Measurements from ENCODE around the gene CENATAC. TPM values are rescaled to one million over a fixed set of nuclear protein-coding genes. Genes with fewer than 3 reads are reported as not detected.
A peak's percentile ranks its signal among the peaks of the same experiment; 100 is the strongest.
"Not testable (repeated sequence)": the region's sequence is repeated elsewhere in the genome, so short reads cannot be mapped to it uniquely, and the experiment has no call there.

Gene CENATAC
- 19.6 and 24.9 TPM in 2 replicates for total RNA-seq (2014; rRNA removed; shearing (Covaris generic))
- polyA plus RNA-seq (2014; cell fraction: nucleus; rRNA removed): 125 and 207 TPM in 2 replicates

DNA sequence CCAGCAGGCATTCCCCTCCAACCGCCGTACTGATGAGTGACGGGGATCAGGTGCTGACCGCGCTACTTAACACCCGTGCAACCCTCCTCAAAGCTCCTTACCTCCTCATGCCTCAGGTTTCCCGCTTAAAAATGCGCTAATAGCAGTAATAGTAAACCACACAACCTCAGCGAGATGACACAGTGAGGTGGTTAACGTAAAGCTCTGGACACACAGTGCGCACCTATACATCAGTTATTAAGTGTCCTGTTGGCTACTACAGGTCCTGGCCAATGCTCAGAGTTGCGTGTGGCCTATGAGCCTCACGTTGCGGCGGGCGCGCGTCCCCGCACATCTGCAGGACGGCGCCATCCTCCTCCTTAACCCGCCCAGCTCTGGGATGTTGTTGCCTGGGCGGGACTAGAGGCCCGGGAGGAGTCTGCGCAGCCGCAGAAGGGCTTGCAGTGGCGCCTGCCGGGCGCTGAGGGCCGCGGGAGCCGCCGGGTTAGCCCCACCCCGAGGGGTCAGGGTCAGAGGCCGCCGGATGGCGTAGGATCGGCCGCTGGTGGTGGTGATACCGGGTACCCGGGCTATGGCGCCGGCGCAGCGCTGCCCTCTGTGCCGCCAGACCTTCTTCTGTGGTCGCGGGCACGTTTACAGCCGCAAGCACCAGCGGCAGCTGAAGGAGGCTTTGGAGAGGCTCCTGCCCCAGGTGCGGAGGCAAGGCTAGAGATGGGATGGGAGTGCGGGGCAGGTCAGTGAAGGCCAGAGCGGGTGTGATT, at the start of gene CENATAC:
TSS of gene CENATAC (plus strand) at position 512 of the 761 bp plus-strand sequence. CDS start at position 572, 60 bp downstream.
- DNase-seq (ENCODE audit: extremely low read depth, low read depth): peak; percentile 84

- DNase-seq (ENCODE audit: extremely low read depth, low read depth): no peak
These were observed 44.7 kb upstream of the CENATAC start for GRCh38 chr11:118953265-118953664.

GRCh38 chr11:118953976-118954375, 44.0 kb upstream of the CENATAC start:
- DNase-seq (ENCODE audit: extremely low read depth, low read depth): not testable (repeated sequence)

GRCh38 chr11:118956094-118956846, 41.7 kb upstream of the CENATAC start, which contains the start of gene UPK2:
Gene UPK2, plus strand, starts transcription at chr11:118956298. Its CDS starts 53 bp downstream, at chr11:118956351.
- DNase-seq (ENCODE audit: extremely low read depth, low read depth): peak; percentile 77

GRCh38 chr11:118956847-118957469, 41.0 kb upstream of the CENATAC start:
- no peak for DNase-seq (ENCODE audit: extremely low read depth, low read depth)

DNA sequence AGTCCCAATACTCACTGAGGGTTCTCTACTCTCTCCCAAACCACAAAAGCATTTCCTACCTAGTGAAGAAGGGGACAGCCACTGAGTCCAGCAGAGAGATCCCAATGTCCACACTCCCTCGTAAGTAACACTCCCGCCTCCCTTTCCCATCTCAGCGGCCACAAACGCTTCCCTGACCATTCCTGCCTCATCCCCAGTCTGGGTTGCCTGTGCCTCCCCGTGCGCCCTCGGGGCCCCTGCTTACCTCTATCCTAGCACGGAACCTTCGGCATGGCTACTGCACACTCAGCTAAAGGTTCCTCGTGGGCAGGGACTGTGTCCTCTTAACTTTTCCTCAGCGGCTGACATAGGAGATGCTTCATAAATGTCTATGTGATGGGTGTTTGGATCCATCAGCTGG, 40.4 kb upstream of the CENATAC start:
- DNase-seq (ENCODE audit: extremely low read depth, low read depth): no peak

DNA sequence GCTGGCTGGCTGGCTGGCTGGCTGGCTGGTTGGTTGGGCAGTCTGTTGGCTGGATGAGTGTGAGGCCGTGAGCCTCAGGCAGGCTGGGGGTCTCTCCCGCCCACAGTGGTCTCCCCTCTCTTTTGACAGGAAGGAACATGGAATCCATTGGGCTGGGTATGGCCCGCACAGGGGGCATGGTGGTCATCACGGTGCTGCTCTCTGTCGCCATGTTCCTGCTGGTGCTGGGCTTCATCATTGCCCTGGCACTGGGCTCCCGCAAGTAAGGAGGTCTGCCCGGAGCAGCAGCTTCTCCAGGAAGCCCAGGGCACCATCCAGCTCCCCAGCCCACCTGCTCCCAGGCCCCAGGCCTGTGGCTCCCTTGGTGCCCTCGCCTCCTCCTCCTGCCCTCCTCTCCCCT, 40.0 kb upstream of the CENATAC start:
- DNase-seq (ENCODE audit: extremely low read depth, low read depth): no peak

DNA sequence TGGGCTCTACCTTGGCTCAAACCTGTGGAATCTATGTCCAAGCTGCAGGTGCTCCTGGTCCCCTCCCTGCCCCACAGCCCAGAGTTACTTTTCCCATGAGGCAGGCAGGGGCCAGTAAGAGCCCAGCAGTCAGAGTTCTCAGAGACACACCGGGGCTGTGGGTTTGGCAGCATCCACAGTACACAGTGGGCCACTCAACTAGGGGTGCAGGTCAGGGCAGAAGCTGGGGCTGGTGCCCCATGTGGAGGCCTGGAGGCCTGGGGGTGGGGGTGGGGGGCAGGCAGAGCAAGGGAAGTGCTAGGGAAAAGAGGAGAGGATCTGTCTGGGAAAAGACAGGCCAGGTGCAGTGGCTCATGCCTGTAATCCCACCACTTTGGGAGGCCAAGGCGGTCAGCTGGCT, 39.4 kb upstream of the CENATAC start:
- DNase-seq (ENCODE audit: extremely low read depth, low read depth): no peak

- DNase-seq (ENCODE audit: extremely low read depth, low read depth): no peak
These were observed 36.7 kb upstream of the CENATAC start for GRCh38 chr11:118961189-118961588.

DNA sequence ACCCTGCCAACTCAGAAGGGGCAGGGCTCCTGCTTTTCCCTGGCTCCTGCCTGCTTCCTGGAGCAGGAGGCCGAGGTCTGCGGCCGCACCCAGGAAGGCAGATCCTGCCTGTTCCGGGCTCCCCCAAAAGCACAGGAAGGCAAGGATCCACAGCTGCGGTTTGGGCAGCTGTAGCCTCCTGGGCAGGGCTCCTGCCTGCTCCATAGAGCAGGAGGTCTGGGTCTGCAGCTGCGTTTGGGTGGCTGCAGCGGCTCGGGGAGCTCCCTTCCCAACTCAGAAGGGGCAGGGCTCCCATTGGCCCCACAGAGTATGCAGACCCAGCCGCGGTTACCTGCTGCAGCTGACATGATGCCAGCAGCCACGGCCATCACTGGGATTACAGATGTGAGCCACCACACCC, 36.3 kb upstream of the CENATAC start:
- DNase-seq (ENCODE audit: extremely low read depth, low read depth): no peak

DNA sequence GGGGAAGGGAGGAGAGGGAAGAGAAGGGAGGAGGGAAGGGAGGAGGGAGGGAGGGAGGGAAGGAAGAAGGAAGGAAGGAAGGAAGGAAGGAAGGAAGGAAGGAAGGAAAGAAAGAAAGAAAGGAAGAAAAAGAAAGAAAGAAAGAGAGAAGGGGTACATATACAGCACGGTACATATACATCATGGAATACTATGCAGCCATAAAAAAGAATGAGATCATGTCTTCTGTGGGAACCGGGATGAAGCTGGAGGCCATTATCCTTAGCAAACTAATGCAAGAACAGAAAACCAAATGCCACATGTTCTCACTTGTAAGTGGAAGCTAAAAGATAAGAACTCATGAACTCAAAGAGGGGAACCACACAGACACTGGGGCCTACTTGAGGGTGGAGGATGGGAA, 28.4 kb upstream of the CENATAC start:
- DNase-seq (ENCODE audit: extremely low read depth, low read depth): not testable (repeated sequence)

DNA sequence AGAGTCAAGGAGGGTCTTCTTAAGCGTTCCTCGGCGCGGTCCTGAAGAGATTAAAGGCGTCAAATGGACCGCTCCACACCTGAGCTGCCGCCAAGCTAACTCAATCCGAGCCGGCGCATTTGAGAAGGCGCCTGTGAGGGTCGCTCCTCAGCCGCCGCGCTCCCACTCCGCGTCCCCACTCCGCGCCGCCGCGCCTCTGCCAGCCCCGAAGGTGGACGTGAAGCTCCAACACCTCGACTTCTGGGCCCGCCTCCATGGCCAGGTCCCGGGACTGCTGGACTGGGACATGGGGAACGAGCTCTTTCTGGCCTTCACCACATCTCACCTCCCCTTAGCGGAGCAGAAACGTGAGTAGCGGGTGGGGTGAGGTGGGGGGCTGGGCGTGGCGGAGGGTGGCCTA, 26.3 kb upstream of the CENATAC start, which contains the start of gene FOXR1:
TSS of gene FOXR1 (plus strand) at position 116 of the 400 bp plus-strand sequence. CDS start at position 287, 171 bp downstream.
- no peak for DNase-seq (ENCODE audit: extremely low read depth, low read depth)

DNA sequence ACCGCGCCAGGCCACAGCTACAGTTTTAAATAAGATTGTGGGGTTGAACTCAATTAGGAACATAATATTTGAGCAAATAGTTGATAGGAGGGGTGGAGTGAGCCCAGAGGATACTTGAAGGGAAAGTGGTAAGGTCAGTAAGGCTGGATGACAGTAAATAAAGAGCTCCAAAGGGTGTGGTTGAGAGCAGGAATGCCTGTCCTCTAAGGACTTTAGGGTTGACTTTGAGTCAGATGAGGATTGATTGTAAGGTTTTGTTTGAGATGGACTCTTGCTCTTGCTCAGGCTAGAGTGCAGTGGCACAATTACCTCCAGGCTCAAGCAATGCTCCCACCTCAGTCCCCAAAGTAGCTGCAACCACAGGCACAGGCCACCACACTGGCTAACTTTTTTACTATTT, 24.0 kb upstream of the CENATAC start:
- no peak for DNase-seq (ENCODE audit: extremely low read depth, low read depth)

DNA sequence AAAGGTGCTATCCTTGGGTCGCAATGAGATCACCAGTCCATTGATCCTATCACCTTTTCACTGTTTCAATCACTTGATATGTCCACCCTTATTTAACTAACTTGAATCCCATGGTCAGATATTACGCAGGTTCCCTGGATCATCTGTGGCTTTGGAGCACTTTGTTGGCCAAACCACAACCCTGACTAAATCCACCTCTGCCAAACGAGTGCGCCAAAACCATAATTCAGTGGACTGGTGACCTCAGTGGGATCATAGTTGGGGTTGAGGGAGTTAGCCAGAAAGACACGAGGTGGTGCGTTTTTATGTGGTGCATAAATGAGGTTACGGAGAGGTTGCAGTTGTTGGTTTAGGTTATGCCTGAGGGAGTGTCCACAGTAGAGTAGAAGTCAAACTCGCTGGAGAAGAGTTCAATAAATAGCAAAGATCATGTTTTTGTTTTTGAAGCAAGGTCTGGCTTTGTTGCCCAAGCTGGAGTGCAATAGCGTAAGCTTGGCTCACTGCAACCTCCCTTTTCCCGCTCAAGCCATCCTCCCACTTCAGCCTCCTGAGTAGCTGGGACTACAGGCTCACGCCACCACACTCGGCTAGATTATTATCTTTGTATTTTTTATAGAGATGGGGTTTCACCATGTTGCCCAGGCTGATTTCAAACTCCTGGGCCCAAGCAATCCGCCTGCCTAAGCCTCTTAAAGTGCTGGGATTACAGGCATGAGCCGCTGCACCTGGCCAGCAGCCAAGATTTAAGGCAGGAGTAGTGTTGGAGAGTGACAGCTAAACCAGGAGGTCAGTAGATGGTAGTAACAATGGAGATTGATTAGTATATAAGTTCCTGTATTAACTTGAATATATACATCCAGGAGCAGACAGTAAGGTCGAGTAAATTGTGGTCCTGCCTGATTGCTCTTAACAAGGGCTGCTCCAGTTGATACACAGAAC, 21.9 kb upstream of the CENATAC start:
- DNase-seq (ENCODE audit: extremely low read depth, low read depth): no peak

- no peak for DNase-seq (ENCODE audit: extremely low read depth, low read depth)
These were observed 18.5 kb upstream of the CENATAC start for GRCh38 chr11:118979434-118979833.

DNA sequence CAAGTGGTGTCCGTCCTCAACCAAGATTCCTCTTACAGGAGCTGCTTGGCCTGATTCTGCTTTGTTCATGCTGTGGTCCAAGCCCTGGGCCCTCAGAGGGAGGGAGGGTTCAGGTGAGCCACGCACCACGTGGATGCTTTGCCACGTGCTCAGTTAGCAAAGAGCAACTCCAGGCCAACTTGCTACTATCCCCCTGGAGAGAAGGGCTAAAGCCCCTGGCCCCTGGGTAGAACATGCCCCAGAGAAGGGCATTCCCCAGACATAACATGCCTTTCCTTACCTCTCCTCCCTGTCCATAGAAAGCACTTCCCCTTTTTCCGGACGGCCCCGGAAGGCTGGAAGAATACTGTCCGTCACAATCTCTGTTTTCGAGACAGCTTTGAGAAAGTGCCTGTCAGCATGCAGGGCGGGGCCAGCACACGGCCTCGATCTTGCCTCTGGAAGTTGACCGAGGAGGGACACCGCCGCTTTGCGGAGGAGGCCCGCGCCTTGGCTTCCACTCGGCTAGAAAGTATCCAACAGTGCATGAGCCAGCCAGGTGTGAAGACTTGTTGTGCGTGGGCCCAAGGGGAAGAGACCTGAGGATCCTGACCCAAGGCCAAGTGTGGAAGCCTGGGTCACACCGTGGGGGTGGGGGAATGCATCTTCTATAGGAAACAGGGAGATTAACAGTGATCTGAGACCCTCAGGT, 17.6 kb upstream of the CENATAC start:
- no peak for DNase-seq (ENCODE audit: extremely low read depth, low read depth)

DNA sequence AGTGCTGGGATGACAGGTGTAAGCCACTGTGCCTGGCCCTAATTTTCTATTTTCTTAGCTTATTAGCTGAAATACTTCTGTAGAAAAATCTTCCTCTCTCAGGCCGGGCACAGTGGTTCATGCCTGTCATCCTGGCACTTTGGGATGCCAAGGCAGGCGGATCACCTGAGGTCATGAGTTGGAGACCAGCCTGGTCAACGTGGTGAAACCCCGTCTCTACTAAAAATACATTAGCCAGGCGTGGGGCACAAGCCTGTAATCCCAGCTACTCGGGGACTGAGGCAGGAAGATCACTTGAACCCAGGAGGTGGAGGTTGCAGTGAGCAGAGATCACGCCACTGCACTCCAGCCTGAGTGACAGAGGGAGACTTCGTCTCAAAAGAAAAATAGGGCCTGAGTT, 13.6 kb upstream of the CENATAC start:
- DNase-seq (ENCODE audit: extremely low read depth, low read depth): not testable (repeated sequence)

- no peak for DNase-seq (ENCODE audit: extremely low read depth, low read depth)
These were observed 13.1 kb upstream of the CENATAC start for GRCh38 chr11:118984825-118985224.

- DNase-seq (ENCODE audit: extremely low read depth, low read depth): no peak
These were observed 9.7 kb upstream of the CENATAC start for GRCh38 chr11:118988280-118988679.

Data from NCI-H460 (cell line).